VCaP (cell line): ENCODE results near the gene NDUFV2.

Experiments used
- H3K27ac ChIP-seq: fragments of 450-650 bp; 2 replicates; pipeline ENCODE4 v1.5.1; 2017
- TF ChIP-seq, protein P1 (sequence below): fragments of 450-650 bp; conservative IDR thresholded peaks from 2 replicates; pipeline ENCODE4 v1.5.1; 2017; ENCODE audit warnings: mild to moderate bottlenecking, moderate library complexity

Gene NDUFV2

DNA sequence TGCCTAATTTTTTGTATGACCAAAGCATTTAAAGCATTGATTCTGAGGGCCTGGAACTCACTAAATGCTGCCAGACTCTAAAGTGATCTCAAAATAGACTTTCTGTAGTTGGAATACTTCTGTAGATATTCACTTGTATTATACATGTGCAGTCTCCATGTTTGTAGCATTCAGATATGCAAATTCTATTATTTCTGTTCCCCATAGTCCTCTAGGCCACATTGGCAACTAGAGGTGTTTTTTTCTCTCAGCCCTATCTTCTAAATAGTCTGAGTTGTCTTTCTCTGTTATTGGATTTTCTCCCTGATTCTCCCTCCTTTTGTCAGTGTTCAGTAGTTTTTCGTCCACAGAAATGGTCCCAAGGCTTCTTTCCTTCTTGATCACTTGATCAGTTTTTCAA is 72.6 kb downstream of the NDUFV2 start:
- TF ChIP-seq, protein P1, sequence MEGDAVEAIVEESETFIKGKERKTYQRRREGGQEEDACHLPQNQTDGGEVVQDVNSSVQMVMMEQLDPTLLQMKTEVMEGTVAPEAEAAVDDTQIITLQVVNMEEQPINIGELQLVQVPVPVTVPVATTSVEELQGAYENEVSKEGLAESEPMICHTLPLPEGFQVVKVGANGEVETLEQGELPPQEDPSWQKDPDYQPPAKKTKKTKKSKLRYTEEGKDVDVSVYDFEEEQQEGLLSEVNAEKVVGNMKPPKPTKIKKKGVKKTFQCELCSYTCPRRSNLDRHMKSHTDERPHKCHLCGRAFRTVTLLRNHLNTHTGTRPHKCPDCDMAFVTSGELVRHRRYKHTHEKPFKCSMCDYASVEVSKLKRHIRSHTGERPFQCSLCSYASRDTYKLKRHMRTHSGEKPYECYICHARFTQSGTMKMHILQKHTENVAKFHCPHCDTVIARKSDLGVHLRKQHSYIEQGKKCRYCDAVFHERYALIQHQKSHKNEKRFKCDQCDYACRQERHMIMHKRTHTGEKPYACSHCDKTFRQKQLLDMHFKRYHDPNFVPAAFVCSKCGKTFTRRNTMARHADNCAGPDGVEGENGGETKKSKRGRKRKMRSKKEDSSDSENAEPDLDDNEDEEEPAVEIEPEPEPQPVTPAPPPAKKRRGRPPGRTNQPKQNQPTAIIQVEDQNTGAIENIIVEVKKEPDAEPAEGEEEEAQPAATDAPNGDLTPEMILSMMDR: no peak
- no peak overlapping the region for H3K27ac ChIP-seq

GRCh38 chr18:9177031-9177430 is 74.5 kb downstream of the NDUFV2 start:
- no peak overlapping the region for H3K27ac ChIP-seq
- TF ChIP-seq, protein P1: no peak

GRCh38 chr18:9177466-9177865 is 75.0 kb downstream of the NDUFV2 start:
- TF ChIP-seq, protein P1: no peak
- no peak overlapping the region for H3K27ac ChIP-seq

DNA sequence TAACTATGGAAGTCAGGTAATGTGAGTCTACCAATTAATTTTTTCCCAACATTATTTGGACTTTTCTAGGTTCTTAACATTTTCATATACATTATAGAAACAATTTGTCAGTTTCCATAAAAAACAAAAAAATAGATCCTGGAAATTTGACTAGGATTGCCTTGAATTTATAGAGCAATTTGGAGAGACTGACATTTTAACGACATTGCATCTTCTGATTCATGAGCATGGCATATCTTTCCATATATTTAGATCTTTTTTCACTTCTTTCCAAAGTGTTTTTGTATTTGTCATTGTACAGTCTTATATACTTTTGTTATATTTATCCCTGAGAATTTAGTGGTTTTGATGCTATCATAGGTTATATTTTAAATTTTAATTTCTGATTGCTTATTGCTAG is 76.1 kb downstream of the NDUFV2 start:
- H3K27ac ChIP-seq: no peak overlapping the region
- TF ChIP-seq, protein P1: no peak

- H3K27ac ChIP-seq: no peak overlapping the region
- TF ChIP-seq, protein P1: no peak
Measured at GRCh38 chr18:9181275-9181674, 78.8 kb downstream of the NDUFV2 start.

- no peak overlapping the region for H3K27ac ChIP-seq
- TF ChIP-seq, protein P1: no peak
Measured at GRCh38 chr18:9182852-9183399, 80.4 kb downstream of the NDUFV2 start.
